RWPE2 (cell line): ENCODE results near the gene ZNF81.
"Not testable (repeated sequence)": the region's sequence is repeated elsewhere in the genome, so short reads cannot be mapped to it uniquely, and the experiment has no call there.

Source experiments
- ATAC-seq: fragments of 200-7000 bp; cut with Tn5 transposase; 3 replicates; pipeline ENCODE4 v1.9.1; 2021; ENCODE audit warnings: low read depth
- DNase-seq: peaks from one replicate; pipeline ENCODE4 v3.0.0-alpha.2; 2020; ENCODE audit warnings: low spot score
- H3K27ac ChIP-seq: fragments of 450-650 bp; 2 replicates; pipeline ENCODE4 v1.5.1; 2017; ENCODE audit warnings: mild to moderate bottlenecking; ENCODE audit not compliant: poor library complexity, severe bottlenecking
- H3K27me3 ChIP-seq: fragments of 250-450 bp; sonication (Bioruptor Pico); 2 replicates; pipeline ENCODE4 v1.5.1; 2021; ENCODE audit warnings: mild to moderate bottlenecking, moderate library complexity; ENCODE audit not compliant: insufficient read depth, poor library complexity, severe bottlenecking
- H3K36me3 ChIP-seq: fragments of 250-450 bp; sonication (Bioruptor Pico); 2 replicates; pipeline ENCODE4 v1.5.1; 2020; ENCODE audit warnings: low read depth, mild to moderate bottlenecking, moderate library complexity
- H3K4me1 ChIP-seq: fragments of 250-450 bp; sonication (Bioruptor Pico); 2 replicates; pipeline ENCODE4 v1.5.1; 2021; ENCODE audit warnings: mild to moderate bottlenecking, moderate library complexity; ENCODE audit not compliant: insufficient read depth, poor library complexity, severe bottlenecking
- H3K4me3 ChIP-seq: fragments of 250-450 bp; sonication (Bioruptor Pico); 2 replicates; pipeline ENCODE4 v1.5.1; 2021; ENCODE audit warnings: mild to moderate bottlenecking, moderate library complexity; ENCODE audit not compliant: severe bottlenecking
- H3K9me3 ChIP-seq: fragments of 250-450 bp; sonication (Bioruptor Pico); 2 replicates; pipeline ENCODE4 v1.5.1; 2021; ENCODE audit warnings: mild to moderate bottlenecking, moderate library complexity; ENCODE audit not compliant: severe bottlenecking
- CTCF ChIP-seq: fragments of 450-650 bp; IDR thresholded peaks from one replicate; pipeline ENCODE4 v1.5.1; 2017; ENCODE audit warnings: mild to moderate bottlenecking, moderate library complexity; ENCODE audit not compliant: poor library complexity, severe bottlenecking

The ZNF81 gene

GRCh38 chrX:47846040-47846439, 9.3 kb downstream of the ZNF81 start:
- Histone ChIP-seq H3K4me1 (no peaks in the 10 kb centered on the region), H3K27ac (no peak overlapping the region)

DNA sequence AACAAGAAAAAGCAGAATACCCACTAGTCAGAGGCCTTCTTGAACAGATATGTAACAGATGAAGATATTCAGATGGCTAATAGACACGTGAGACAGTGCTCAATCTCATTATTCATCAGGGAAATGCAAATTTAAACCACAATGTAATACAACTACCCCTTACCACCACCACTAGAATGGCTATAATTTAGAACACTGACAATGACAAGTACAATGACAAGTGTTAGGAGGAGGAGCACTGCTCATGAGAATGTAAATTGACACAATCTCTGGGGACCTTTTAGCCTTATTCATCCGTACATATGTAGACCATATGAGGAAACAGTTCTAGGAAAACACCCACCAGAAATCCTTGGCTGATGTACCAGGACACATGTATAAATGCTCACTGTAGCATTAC, 13.1 kb downstream of the ZNF81 start:
- ATAC-seq, result no peak
- Histone ChIP-seq H3K4me3 (no peak overlapping the region), H3K4me1 (no peaks in the 10 kb centered on the region), H3K27me3 (no peaks in the 10 kb centered on the region), H3K9me3 (no peaks in the 10 kb centered on the region), H3K36me3 (no peaks in the 10 kb centered on the region; the same call in 1 of the 2 replicates), H3K27ac (no peak overlapping the region)
- TF ChIP-seq CTCF, result no peak
- DNase-seq, result no peak

More at GRCh38 chrX:47846040-47846439, 9.3 kb downstream of the ZNF81 start:
- no peaks in the 10 kb centered on the region for H3K27me3 ChIP-seq
- DNase-seq (no peak), ATAC-seq (no peak)
- no peak overlapping the region for H3K4me3 ChIP-seq
- no peaks in the 10 kb centered on the region for H3K9me3 ChIP-seq
- no peak for TF ChIP-seq CTCF
- H3K36me3 ChIP-seq, result no peaks in the 10 kb centered on the region; the same call in 1 of the 2 replicates

DNA sequence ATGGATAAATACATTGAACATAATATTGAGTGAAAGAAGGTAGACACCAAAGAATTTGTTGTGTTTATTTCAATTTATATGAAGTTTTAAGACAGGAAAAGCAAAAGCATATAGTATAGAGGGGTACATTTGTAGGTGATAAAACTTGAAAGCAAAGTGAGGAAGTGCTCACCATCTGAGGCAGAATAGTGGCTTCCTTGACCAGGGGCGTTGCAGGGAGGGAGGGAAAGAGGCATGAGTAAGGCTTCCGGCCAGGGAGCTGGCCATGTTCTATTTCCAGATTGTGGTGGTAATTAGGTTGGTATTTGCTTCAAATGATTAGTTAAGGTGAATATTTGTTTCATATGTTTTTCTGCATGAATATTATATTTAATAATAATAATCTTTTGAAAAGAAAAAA, 13.7 kb downstream of the ZNF81 start:
- not testable (repeated sequence) for H3K36me3 ChIP-seq, H3K27ac ChIP-seq, H3K9me3 ChIP-seq, H3K4me1 ChIP-seq, ATAC-seq, H3K4me3 ChIP-seq, H3K27me3 ChIP-seq, DNase-seq

DNA sequence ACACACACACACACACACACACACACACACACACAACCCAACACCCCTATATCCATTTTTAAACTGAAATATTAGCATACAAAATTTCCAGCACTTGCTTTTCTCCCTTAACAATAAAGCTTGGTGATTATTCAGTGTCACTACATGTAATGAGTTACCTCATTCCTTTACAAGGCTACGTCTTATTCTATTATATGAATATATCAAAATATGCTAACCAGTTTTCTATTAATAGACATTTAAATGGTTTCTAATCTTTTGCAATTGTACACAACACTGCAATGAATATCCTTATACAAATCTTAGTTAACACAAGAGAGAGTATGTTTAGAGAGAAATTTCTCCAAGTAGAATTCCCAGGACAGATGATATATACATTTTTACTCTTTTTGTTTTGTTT, 14.2 kb downstream of the ZNF81 start:
- no peak overlapping the region for H3K27ac ChIP-seq
- H3K27me3 ChIP-seq, result no peaks in the 10 kb centered on the region
- no peak overlapping the region for H3K4me3 ChIP-seq
- ATAC-seq (no peak), DNase-seq (no peak)
- no peaks in the 10 kb centered on the region; the same call in 1 of the 2 replicates for H3K36me3 ChIP-seq
- no peak for TF ChIP-seq CTCF
- no peaks in the 10 kb centered on the region for H3K4me1 ChIP-seq
- H3K9me3 ChIP-seq, result no peaks in the 10 kb centered on the region

DNA sequence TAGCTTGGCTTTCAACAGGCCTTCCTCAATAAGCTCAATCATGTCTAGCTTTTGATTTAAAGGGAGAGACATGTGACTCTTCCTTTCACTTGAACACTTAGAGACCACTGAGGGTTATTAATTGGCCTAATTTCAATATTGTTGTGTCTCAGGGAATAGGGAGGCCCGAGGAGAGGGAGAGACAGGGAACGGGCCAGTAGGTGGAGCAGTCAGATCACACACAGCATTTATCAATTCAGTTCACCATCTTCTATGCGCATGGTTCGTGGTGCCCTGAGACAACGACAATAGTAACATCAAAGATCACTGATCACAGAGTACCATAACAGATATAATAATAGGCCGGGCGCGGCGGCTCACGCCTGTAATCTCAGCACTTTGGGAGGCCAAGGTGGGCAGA, 17.8 kb downstream of the ZNF81 start:
- H3K4me3 ChIP-seq, result no peak overlapping the region
- H3K27ac ChIP-seq, result no peak overlapping the region
- no peak for DNase-seq
- no peaks in the 10 kb centered on the region for H3K4me1 ChIP-seq
- H3K36me3 ChIP-seq, result no peaks in the 10 kb centered on the region
- peak; percentile 21 for TF ChIP-seq CTCF
- H3K27me3 ChIP-seq, result no peaks in the 10 kb centered on the region
- H3K9me3 ChIP-seq, result no peaks in the 10 kb centered on the region
- no peak for ATAC-seq

DNA sequence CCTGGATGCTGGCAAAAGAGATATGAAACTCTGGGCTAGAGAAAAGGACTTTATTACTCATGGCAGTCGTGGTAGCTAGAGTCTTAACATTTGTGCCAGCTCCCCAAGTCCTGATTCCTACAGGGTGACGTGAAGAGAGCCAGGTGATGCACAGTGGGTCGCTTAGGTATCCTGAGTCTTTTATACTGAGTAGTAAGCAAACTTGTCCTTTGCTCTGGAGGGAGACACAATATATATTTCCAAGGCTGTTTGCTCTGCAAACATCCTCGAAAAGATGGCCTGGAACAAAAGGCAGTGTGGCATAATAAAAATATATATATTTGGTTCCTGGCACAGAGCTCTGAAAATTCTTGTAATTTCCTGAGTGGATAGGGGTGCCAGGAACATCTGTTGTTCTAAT, 23.0 kb downstream of the ZNF81 start:
- H3K27ac ChIP-seq, result no peak overlapping the region
- DNase-seq (no peak), ATAC-seq (no peak)
- H3K27me3 ChIP-seq, result no peaks in the 10 kb centered on the region
- no peaks in the 10 kb centered on the region for H3K36me3 ChIP-seq
- H3K4me1 ChIP-seq, result no peaks in the 10 kb centered on the region
- H3K4me3 ChIP-seq, result no peak overlapping the region
- H3K9me3 ChIP-seq, result no peaks in the 10 kb centered on the region
- no peak for TF ChIP-seq CTCF
